Mucosa of rectum (tissue), 2 donors: ENCODE results near the gene R3HCC1L.
"Not testable (repeated sequence)": the region's sequence is repeated elsewhere in the genome, so short reads cannot be mapped to it uniquely, and the experiment has no call there.

Source experiments
- H3K27ac ChIP-seq, 2 donors: one replicate each; pipeline ENCODE4 v1.7.0; 2013; ENCODE audit warnings: inconsistent platforms in 2 of 2, low read depth in 2 of 2, low read length in 2 of 2
- H3K27me3 ChIP-seq, 2 donors: one replicate each; pipeline ENCODE4 v1.7.0; 2013; ENCODE audit warnings: low read length in 2 of 2; ENCODE audit not compliant: control insufficient read depth in 2 of 2, insufficient read depth in 2 of 2
- H3K36me3 ChIP-seq, 2 donors: one replicate each; pipeline ENCODE4 v1.7.0; 2013; ENCODE audit warnings: low read length in 2 of 2; ENCODE audit not compliant: control insufficient read depth in 2 of 2, insufficient read depth in 2 of 2
- H3K4me1 ChIP-seq, 2 donors: one replicate each; pipeline ENCODE4 v1.7.0; 2013; ENCODE audit warnings: low read length in 2 of 2, mild to moderate bottlenecking in 1 of 2; ENCODE audit not compliant: control insufficient read depth in 2 of 2, insufficient read depth in 2 of 2
- H3K4me3 ChIP-seq, 2 donors: one replicate each; pipeline ENCODE4 v1.7.0; 2013; ENCODE audit warnings: low read length in 2 of 2
- H3K9ac ChIP-seq, 2 donors: one replicate each; pipeline ENCODE4 v1.7.0; 2013; ENCODE audit warnings: low read length in 2 of 2, low read depth in 1 of 2, mild to moderate bottlenecking in 1 of 2
- H3K9me3 ChIP-seq, 2 donors: one replicate each; pipeline ENCODE4 v1.7.0; 2013; ENCODE audit warnings: low read length in 2 of 2; ENCODE audit not compliant: control insufficient read depth in 2 of 2
- donor health status: healthy.
- donor health status: Normal muscosa, but diverticular disease.

Gene R3HCC1L

DNA sequence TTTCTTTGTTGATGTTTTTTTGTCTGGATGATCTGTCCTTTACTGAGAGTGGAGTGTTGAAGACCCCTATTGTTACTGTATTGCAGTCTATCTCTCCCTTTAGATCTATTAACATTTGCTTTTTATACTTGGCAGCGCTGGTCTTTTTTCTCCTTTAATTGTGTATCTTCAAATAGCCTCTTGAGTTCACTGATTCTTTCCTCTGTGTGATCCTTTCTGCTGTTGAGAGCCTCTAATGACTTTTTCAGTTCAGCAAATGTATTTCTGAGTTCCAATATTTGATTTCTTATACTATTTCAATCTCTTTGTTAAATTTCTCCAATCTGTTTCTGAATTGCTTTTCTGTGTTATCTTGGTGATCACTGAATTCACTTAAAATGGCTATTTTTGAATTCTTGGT lies 15.4 kb downstream of the R3HCC1L start:
- Histone ChIP-seq H3K36me3 (peaks cover 0 to 8% of the 10 kb centered on the region in 2 donors), H3K4me3 (no peak overlapping the region)

DNA sequence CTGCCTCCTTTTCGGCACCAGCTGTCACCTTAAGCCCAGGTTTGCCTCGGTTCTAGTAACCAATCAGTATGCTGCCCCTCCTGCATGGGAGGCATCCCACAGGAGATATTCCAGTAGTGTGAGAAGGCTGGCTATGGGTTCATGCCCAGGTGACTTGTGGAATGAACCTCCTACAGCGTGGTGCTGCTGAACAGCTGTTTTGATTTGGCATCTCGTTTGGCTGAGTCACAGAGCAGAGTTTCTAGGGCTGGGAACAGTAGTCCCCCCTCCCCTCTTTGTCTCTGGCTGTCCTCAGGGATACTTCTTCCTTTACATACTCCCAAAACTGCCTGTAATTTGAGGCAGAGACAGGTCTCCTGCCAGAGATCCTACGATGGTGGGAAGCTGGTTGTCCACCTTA lies 16.1 kb downstream of the R3HCC1L start:
- Histone ChIP-seq H3K4me1 (peaks cover 0 to 5% of the 10 kb centered on the region in 2 donors), H3K9me3 (no peaks in the 10 kb centered on the region), H3K27ac (no peak overlapping the region), H3K36me3 (peaks cover 0 to 8% of the 10 kb centered on the region in 2 donors), H3K9ac (no peak overlapping the region), H3K4me3 (no peak overlapping the region), H3K27me3 (no peaks in the 10 kb centered on the region)

More for the DNA sequence above, 15.4 kb downstream of the R3HCC1L start:
- H3K27me3 ChIP-seq: no peaks in the 10 kb centered on the region
- no peak overlapping the region for H3K9ac ChIP-seq
- no peak overlapping the region for H3K27ac ChIP-seq
- no peaks in the 10 kb centered on the region for H3K9me3 ChIP-seq
- H3K4me1 ChIP-seq: peaks cover 0 to 5% of the 10 kb centered on the region in 2 donors

- not testable (repeated sequence) for H3K4me3 ChIP-seq, H3K27me3 ChIP-seq, H3K27ac ChIP-seq, H3K9ac ChIP-seq, H3K4me1 ChIP-seq, H3K9me3 ChIP-seq
- H3K36me3 ChIP-seq: peaks cover 4 to 13% of the 10 kb centered on the region in 2 donors
Measured at GRCh38 chr10:98152778-98153177, 18.3 kb downstream of the R3HCC1L start.

- not testable (repeated sequence) for H3K9me3 ChIP-seq, H3K4me1 ChIP-seq, H3K27me3 ChIP-seq, H3K9ac ChIP-seq, H3K4me3 ChIP-seq, H3K27ac ChIP-seq
- H3K36me3 ChIP-seq: peaks cover 4 to 13% of the 10 kb centered on the region in 2 donors
Measured at GRCh38 chr10:98153213-98153958, 18.9 kb downstream of the R3HCC1L start.

- no peak overlapping the region for H3K4me3 ChIP-seq
- H3K27ac ChIP-seq: no peak overlapping the region
- no peaks in the 10 kb centered on the region for H3K9me3 ChIP-seq
- H3K9ac ChIP-seq: no peak overlapping the region
- H3K36me3 ChIP-seq: peaks cover 4 to 13% of the 10 kb centered on the region in 2 donors
- H3K4me1 ChIP-seq: peaks cover 0 to 5% of the 10 kb centered on the region in 2 donors
- no peaks in the 10 kb centered on the region for H3K27me3 ChIP-seq
Measured at GRCh38 chr10:98154076-98154475, 19.6 kb downstream of the R3HCC1L start.

- Histone ChIP-seq H3K9me3 (no peaks in the 10 kb centered on the region), H3K27ac (no peak overlapping the region), H3K27me3 (no peaks in the 10 kb centered on the region)
Measured at GRCh38 chr10:98158576-98158975, 24.1 kb downstream of the R3HCC1L start.

DNA sequence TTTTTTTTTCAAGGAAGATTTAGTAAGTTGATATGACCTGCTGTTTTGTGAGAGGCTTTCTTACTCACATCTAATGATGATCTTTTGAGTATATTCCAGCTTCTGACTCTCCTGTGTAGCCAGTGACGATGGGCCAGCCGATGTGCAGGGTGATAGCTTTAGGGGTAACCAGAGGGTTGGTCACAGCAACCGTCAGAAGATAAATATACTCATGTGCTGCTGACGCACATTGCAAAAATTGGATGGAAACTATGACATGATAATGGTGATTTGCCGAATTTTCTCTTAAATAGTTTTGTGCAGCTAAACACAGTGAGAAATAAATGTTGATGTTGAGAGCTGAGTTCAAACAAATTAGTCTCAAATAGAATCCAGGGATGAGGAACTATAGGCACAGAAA lies 29.5 kb downstream of the R3HCC1L start:
- H3K4me1 ChIP-seq: peaks cover 6 to 7% of the 10 kb centered on the region in 2 donors
- H3K4me3 ChIP-seq: no peak overlapping the region
- no peak overlapping the region for H3K9ac ChIP-seq
- H3K36me3 ChIP-seq: peaks cover 22 to 31% of the 10 kb centered on the region in 2 donors
- no peaks in the 10 kb centered on the region for H3K27me3 ChIP-seq
- no peaks in the 10 kb centered on the region for H3K9me3 ChIP-seq
- H3K27ac ChIP-seq: no peak overlapping the region

More at GRCh38 chr10:98158576-98158975, 24.1 kb downstream of the R3HCC1L start:
- H3K4me1 ChIP-seq: peaks cover 0 to 5% of the 10 kb centered on the region in 2 donors
- no peak overlapping the region for H3K4me3 ChIP-seq
- H3K36me3 ChIP-seq: peaks cover 11 to 13% of the 10 kb centered on the region in 2 donors
- no peak overlapping the region for H3K9ac ChIP-seq

DNA sequence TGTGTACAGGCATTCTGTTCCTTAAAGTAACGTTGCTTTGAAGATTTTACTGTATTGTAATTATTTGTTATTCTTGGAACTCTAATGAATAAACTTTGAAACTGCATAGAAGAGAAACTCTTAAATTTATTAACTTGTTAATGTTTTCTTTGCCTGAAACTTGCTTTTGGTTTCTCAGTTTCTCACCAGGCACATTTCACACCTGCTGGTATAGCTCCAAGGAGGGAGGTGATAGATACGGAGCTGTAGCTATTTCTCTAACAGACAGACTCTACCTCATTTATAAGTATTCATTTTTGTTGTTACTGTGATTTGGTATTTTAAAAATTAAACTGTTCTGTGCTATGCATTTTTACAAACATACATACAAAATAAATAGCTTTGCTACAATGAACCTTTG lies 32.7 kb downstream of the R3HCC1L start:
- H3K9me3 ChIP-seq: no peaks in the 10 kb centered on the region
- H3K27ac ChIP-seq: no peak overlapping the region
- H3K36me3 ChIP-seq: peaks cover 22 to 31% of the 10 kb centered on the region in 2 donors
- no peak overlapping the region for H3K4me3 ChIP-seq
- H3K4me1 ChIP-seq: peaks cover 8 to 9% of the 10 kb centered on the region in 2 donors
- H3K9ac ChIP-seq: no peak overlapping the region
- H3K27me3 ChIP-seq: no peaks in the 10 kb centered on the region

DNA sequence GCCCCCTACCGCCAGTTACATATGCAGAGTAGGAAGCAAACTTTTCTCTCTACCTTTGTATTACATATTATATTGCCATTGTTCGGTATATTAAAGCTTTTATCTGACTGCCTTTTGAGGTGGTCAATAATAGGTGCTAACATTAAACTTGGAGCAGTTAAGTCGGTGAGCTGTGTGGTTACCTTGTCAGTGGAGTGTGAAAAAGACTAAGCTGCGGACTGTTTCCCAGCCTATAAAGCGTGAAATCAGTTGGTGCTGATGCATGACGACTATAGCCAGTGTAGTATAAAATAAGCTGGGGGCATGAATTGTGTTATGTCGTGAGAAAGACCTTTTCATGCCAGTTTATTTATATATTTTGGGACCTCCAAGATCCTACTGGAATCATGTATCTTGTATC lies 33.7 kb downstream of the R3HCC1L start:
- Histone ChIP-seq H3K36me3 (peaks cover 19 to 27% of the 10 kb centered on the region in 2 donors), H3K4me3 (no peak overlapping the region), H3K9me3 (no peaks in the 10 kb centered on the region)

GRCh38 chr10:98168766-98169165 lies 34.3 kb downstream of the R3HCC1L start:
- H3K4me3 ChIP-seq: no peak overlapping the region
- H3K27me3 ChIP-seq: no peaks in the 10 kb centered on the region
- H3K9ac ChIP-seq: no peak overlapping the region
- H3K9me3 ChIP-seq: no peaks in the 10 kb centered on the region
- H3K36me3 ChIP-seq: peaks cover 15 to 25% of the 10 kb centered on the region in 2 donors
- H3K27ac ChIP-seq: peak overlapping the region; percentile 11 to 20
- peaks cover 8 to 9% of the 10 kb centered on the region in 2 donors for H3K4me1 ChIP-seq

More for the DNA sequence above, 33.7 kb downstream of the R3HCC1L start:
- no peak overlapping the region for H3K9ac ChIP-seq
- no peaks in the 10 kb centered on the region for H3K27me3 ChIP-seq
- H3K4me1 ChIP-seq: peaks cover 8 to 9% of the 10 kb centered on the region in 2 donors
- H3K27ac ChIP-seq: no peak overlapping the region
